GM12801 (cell line): ENCODE results near the gene ANTXR2.

Source experiments
- TF ChIP-seq, protein P1 (sequence below): IDR thresholded peaks from one replicate; pipeline ENCODE4 v1.5.1; 2011; ENCODE audit warnings: control low read depth; ENCODE audit not compliant: insufficient read length; ENCODE audit errors: extremely low read depth

ANTXR2 gene

DNA sequence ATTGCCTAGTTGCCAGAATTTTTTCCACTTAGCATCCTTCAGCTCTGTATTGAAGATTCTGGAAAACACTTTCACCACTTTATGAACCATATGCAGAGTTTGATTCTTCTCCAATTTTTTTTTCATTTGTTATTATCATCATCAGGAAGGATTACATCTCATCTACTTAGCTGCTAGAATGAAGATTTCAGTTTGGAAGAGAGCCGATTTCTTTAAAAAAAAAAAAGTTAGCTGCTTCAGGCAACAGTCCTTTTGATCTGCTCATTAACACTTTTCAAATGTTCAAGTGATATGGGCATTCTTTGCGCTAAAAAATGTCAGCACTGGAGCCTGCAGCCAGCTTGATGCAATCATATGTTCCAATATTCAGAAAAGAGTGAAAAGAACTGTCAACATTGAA lies 76.2 kb downstream of the ANTXR2 start:
- TF ChIP-seq, protein P1, sequence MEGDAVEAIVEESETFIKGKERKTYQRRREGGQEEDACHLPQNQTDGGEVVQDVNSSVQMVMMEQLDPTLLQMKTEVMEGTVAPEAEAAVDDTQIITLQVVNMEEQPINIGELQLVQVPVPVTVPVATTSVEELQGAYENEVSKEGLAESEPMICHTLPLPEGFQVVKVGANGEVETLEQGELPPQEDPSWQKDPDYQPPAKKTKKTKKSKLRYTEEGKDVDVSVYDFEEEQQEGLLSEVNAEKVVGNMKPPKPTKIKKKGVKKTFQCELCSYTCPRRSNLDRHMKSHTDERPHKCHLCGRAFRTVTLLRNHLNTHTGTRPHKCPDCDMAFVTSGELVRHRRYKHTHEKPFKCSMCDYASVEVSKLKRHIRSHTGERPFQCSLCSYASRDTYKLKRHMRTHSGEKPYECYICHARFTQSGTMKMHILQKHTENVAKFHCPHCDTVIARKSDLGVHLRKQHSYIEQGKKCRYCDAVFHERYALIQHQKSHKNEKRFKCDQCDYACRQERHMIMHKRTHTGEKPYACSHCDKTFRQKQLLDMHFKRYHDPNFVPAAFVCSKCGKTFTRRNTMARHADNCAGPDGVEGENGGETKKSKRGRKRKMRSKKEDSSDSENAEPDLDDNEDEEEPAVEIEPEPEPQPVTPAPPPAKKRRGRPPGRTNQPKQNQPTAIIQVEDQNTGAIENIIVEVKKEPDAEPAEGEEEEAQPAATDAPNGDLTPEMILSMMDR, result no peak

DNA sequence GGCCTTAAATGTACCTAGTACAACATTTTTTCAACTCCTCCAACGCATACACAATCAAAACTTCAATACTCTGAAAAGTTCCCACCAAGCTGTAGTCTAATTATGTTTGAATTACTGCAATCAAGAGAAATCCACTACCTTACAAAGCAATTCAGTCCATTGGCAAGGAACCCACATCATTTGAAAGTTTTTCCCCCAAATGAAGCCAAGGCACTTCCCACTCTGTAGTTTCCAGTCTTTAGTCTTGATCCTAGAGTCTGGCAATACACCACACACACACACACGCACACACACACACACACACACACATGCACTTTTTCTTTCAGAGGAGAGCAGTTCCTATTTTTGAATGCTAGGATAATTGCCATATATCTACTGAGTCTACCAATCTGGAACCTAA lies 79.6 kb downstream of the ANTXR2 start:
- TF ChIP-seq, protein P1, result no peak

DNA sequence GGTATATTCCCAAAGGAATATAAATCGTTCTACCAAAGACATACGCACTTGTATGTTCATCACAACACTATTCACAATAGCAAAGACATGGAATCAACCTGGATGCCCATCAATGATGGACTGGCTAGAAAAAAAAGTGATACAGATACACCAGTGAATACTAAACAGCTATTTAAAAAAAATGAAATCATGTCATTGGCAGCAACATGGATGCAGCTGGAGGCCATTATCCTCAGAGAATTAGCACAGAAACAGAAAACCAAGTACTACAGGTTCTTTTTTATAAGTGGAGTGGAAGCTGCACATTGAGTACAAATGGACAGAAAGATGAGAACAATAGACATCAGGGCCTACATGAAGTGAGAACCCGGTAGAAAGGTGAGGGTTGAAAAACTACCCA lies 81.4 kb downstream of the ANTXR2 start:
- TF ChIP-seq, protein P1, result no peak

DNA sequence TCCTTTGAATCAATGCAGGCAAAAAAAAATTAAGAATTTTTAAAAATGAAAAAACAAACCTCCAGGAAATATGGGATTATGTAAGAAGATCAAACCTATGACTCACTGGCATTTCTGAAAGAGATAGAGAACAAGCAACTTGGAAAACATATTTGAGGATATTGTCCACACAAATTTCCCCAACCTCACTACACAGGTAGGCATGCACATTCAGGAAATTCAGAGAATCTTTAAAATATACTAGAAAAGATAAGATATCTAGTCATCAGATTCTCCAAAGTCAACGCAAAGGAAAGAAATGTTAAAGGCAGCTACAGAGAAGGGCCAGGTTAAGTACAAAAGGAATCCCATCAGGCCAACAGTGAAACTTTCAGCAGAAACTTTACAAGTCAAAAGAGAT lies 85.6 kb downstream of the ANTXR2 start:
- TF ChIP-seq, protein P1, result no peak

DNA sequence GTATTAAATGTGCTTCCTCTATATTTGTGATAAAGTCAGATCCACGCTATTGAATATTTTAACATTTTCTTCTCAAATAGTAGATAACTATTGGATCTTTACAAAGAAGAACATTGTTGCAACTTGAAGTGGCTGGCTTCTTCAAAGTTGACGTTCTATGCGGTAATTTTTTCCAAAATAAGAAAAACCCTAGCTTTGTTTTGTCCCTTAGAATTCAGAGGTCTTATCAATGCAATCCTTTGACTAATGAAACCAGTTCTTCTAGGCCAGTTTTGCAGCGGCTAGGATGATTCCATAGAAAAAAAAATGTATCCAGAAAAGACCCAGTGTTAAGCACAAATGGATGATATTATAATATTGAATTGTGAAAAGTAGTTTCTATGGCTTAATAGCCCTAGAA lies 89.6 kb downstream of the ANTXR2 start:
- TF ChIP-seq, protein P1, result no peak

DNA sequence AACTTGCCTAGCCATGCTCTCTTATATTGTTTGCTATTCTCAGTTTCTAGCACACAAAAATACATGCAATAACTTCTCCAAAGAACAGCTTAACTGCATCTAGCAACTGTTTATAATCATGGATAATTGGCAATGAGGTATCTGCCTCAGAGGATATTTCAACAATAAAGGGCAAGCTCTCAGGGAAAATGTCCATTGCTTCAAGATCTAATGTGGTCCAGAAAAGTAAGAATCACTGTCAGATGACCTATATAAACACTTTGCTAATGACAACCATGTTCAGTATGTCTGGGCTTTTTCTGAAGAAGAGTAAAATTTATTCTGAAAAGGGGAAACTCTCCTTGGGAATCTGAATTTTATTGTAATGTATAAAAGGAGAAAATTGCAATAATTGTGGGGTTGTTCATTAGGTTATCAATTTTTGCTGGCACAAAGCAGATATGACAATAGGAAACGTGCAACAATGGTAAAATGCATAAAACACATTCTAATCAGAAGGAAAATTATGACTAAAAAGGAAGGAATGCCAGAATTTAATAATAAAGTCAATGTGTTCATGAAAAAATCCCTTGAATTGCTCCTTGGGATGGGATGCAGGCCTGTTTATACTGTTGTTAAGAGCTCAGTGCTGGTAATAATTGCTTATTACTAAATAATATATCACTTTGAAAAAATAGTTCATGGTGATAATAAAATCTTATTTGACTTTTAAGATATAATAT lies 90.3 kb downstream of the ANTXR2 start:
- TF ChIP-seq, protein P1, result no peak

DNA sequence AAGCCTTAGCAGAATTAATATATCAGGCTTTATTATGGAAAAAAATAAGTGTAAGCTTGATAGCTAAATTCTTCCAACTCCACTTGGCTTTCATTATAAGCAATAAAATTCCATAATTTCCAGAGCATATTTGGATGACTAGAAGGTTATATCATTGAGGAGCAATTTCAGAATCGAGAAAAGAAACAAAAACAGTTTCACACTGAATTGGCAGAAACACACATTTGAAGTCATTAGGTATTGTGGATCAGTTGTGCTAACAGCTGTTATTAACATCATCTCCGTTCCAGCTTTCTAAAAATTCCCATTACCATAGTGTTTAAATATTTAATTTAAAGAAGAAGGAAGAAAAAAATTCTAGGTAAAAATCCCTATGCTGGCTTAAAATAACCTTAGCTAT lies 92.6 kb downstream of the ANTXR2 start:
- TF ChIP-seq, protein P1, result no peak
